SK-N-SH treated with all-trans-retinoic acid at 6 μM for 48 hours (cell line): ENCODE results near the gene TRPM2.

Experiments
- ATAC-seq: fragments of 200-7000 bp; cut with Tn5 transposase; 3 replicates; pipeline ENCODE4 v1.9.1; 2020; ENCODE audit warnings: mild to moderate bottlenecking, moderate library complexity
- BACH2 ChIP-seq: fragments of 250-450 bp; sonication (Bioruptor Pico); IDR thresholded peaks from 2 replicates; pipeline ENCODE4 v1.9.0; 2021; ENCODE audit warnings: mild to moderate bottlenecking, borderline replicate concordance
- CSDC2 ChIP-seq: fragments of 250-450 bp; sonication (Bioruptor Pico); IDR thresholded peaks from 2 replicates; pipeline ENCODE4 v1.5.0; 2020; ENCODE audit warnings: mild to moderate bottlenecking, moderate library complexity
- ESRRG ChIP-seq: fragments of 250-450 bp; sonication (Bioruptor Pico); IDR thresholded peaks from 2 replicates; pipeline ENCODE4 v1.6.1; 2021; ENCODE audit warnings: mild to moderate bottlenecking
- ISL1 ChIP-seq: fragments of 250-450 bp; sonication (Bioruptor Pico); IDR thresholded peaks from 2 replicates; pipeline ENCODE4 v2.1.2; 2022; ENCODE audit warnings: mild to moderate bottlenecking, moderate library complexity
- OSR1 ChIP-seq: fragments of 250-450 bp; sonication (Bioruptor Pico); IDR thresholded peaks from 2 replicates; pipeline ENCODE4 v1.8.0; 2022; ENCODE audit warnings: moderate library complexity, mild to moderate bottlenecking, inconsistent platforms
- PATZ1 ChIP-seq: fragments of 250-450 bp; sonication (Bioruptor Pico); IDR thresholded peaks from 2 replicates; pipeline ENCODE4 v1.8.0; 2020; ENCODE audit warnings: mild to moderate bottlenecking, moderate library complexity, borderline replicate concordance
- POU6F1 ChIP-seq: fragments of 250-450 bp; sonication (Bioruptor Pico); IDR thresholded peaks from 2 replicates; pipeline ENCODE4 v1.8.0; 2021; ENCODE audit warnings: low read depth, mild to moderate bottlenecking, moderate library complexity, borderline replicate concordance
- RARB ChIP-seq: fragments of 250-450 bp; sonication (Bioruptor Pico); IDR thresholded peaks from 2 replicates; pipeline ENCODE4 v1.8.0; 2021; ENCODE audit warnings: mild to moderate bottlenecking, moderate library complexity
- SNAI2 ChIP-seq: fragments of 250-450 bp; sonication (Bioruptor Pico); IDR thresholded peaks from 2 replicates; pipeline ENCODE4 v1.5.0; 2020; ENCODE audit warnings: mild to moderate bottlenecking, moderate library complexity
- TOX ChIP-seq: fragments of 250-450 bp; sonication (Bioruptor Pico); IDR thresholded peaks from 2 replicates; pipeline ENCODE4 v1.8.0; 2021; ENCODE audit warnings: mild to moderate bottlenecking, moderate library complexity, borderline replicate concordance
- ZC3H10 ChIP-seq: fragments of 250-450 bp; sonication (Bioruptor Pico); IDR thresholded peaks from 2 replicates; pipeline ENCODE4 v1.5.1; 2021; ENCODE audit warnings: mild to moderate bottlenecking, moderate library complexity
- ZFP3 ChIP-seq: fragments of 250-450 bp; sonication (Bioruptor Pico); IDR thresholded peaks from 2 replicates; pipeline ENCODE4 v1.5.0; 2020; ENCODE audit warnings: mild to moderate bottlenecking, moderate library complexity
- ZFP30 ChIP-seq: fragments of 450-650 bp; formaldehyde crosslinking; IDR thresholded peaks from 2 replicates; pipeline ENCODE4 v1.5.0; 2022; ENCODE audit warnings: mild to moderate bottlenecking, moderate library complexity
- ZNF565 ChIP-seq: fragments of 450-650 bp; formaldehyde crosslinking; conservative IDR thresholded peaks from 2 replicates; pipeline ENCODE4 v1.5.0; 2020; ENCODE audit warnings: low read depth, mild to moderate bottlenecking, moderate library complexity
- ZNF70 ChIP-seq: fragments of 450-650 bp; formaldehyde crosslinking; IDR thresholded peaks from 2 replicates; pipeline ENCODE4 v1.5.0; 2020; ENCODE audit warnings: mild to moderate bottlenecking, moderate library complexity
- ZNF8 ChIP-seq: fragments of 450-650 bp; formaldehyde crosslinking; IDR thresholded peaks from 2 replicates; pipeline ENCODE4 v1.5.0; 2020; ENCODE audit warnings: mild to moderate bottlenecking, moderate library complexity
- TF ChIP-seq, protein P1 (sequence below): fragments of 250-450 bp; sonication (Bioruptor Pico); IDR thresholded peaks from 2 replicates; pipeline ENCODE4 v1.5.1; 2020; ENCODE audit warnings: low read depth, mild to moderate bottlenecking, moderate library complexity
- TF ChIP-seq, protein P2 (sequence below): fragments of 250-450 bp; sonication (Bioruptor Pico); IDR thresholded peaks from 2 replicates; pipeline ENCODE4 v1.5.0; 2020; ENCODE audit warnings: mild to moderate bottlenecking, moderate library complexity
- TF ChIP-seq, protein P3 (sequence below): fragments of 250-450 bp; sonication (Bioruptor Pico); IDR thresholded peaks from 2 replicates; pipeline ENCODE4 v1.5.1; 2021; ENCODE audit warnings: mild to moderate bottlenecking, moderate library complexity

TRPM2 gene

GRCh38 chr21:44349847-44350772, 3.3 kb upstream of the TRPM2 start:
- no peak for ATAC-seq
- TF ChIP-seq RARB (CRISPR knock-in tag), result no peak
- TF ChIP-seq, protein P1, sequence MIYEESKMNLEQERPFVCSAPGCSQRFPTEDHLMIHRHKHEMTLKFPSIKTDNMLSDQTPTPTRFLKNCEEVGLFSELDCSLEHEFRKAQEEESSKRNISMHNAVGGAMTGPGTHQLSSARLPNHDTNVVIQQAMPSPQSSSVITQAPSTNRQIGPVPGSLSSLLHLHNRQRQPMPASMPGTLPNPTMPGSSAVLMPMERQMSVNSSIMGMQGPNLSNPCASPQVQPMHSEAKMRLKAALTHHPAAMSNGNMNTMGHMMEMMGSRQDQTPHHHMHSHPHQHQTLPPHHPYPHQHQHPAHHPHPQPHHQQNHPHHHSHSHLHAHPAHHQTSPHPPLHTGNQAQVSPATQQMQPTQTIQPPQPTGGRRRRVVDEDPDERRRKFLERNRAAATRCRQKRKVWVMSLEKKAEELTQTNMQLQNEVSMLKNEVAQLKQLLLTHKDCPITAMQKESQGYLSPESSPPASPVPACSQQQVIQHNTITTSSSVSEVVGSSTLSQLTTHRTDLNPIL (CRISPR knock-in tag), result no peak
- TF ChIP-seq PATZ1, result no peak
- no peak for TF ChIP-seq ZC3H10 (CRISPR knock-in tag)
- TF ChIP-seq ZNF70 (CRISPR knock-in tag), result no peak
- TF ChIP-seq ZNF8 (CRISPR knock-in tag), result no peak
- TF ChIP-seq, protein P2, sequence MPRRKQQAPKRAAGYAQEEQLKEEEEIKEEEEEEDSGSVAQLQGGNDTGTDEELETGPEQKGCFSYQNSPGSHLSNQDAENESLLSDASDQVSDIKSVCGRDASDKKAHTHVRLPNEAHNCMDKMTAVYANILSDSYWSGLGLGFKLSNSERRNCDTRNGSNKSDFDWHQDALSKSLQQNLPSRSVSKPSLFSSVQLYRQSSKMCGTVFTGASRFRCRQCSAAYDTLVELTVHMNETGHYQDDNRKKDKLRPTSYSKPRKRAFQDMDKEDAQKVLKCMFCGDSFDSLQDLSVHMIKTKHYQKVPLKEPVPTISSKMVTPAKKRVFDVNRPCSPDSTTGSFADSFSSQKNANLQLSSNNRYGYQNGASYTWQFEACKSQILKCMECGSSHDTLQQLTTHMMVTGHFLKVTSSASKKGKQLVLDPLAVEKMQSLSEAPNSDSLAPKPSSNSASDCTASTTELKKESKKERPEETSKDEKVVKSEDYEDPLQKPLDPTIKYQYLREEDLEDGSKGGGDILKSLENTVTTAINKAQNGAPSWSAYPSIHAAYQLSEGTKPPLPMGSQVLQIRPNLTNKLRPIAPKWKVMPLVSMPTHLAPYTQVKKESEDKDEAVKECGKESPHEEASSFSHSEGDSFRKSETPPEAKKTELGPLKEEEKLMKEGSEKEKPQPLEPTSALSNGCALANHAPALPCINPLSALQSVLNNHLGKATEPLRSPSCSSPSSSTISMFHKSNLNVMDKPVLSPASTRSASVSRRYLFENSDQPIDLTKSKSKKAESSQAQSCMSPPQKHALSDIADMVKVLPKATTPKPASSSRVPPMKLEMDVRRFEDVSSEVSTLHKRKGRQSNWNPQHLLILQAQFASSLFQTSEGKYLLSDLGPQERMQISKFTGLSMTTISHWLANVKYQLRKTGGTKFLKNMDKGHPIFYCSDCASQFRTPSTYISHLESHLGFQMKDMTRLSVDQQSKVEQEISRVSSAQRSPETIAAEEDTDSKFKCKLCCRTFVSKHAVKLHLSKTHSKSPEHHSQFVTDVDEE, result no peak
- no peak for TF ChIP-seq BACH2 (CRISPR knock-in tag)
- TF ChIP-seq, protein P3, sequence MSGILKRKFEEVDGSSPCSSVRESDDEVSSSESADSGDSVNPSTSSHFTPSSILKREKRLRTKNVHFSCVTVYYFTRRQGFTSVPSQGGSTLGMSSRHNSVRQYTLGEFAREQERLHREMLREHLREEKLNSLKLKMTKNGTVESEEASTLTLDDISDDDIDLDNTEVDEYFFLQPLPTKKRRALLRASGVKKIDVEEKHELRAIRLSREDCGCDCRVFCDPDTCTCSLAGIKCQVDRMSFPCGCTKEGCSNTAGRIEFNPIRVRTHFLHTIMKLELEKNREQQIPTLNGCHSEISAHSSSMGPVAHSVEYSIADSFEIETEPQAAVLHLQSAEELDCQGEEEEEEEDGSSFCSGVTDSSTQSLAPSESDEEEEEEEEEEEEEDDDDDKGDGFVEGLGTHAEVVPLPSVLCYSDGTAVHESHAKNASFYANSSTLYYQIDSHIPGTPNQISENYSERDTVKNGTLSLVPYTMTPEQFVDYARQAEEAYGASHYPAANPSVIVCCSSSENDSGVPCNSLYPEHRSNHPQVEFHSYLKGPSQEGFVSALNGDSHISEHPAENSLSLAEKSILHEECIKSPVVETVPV (CRISPR knock-in tag), result no peak
- TF ChIP-seq POU6F1, result no peak
- no peak for TF ChIP-seq ZFP3 (CRISPR knock-in tag)
- TF ChIP-seq SNAI2, result no peak
- TF ChIP-seq CSDC2, result no peak
- no peak for TF ChIP-seq ZFP30 (CRISPR knock-in tag)
- TF ChIP-seq ESRRG (CRISPR knock-in tag), result no peak
- no peak for TF ChIP-seq ISL1 (CRISPR knock-in tag)
- TF ChIP-seq ZNF565, result no peak
- TF ChIP-seq, all 23 proteins: peak for 0

GRCh38 chr21:44350773-44351481, 2.5 kb upstream of the TRPM2 start:
- TF ChIP-seq SNAI2, result no peak
- TF ChIP-seq ISL1 (CRISPR knock-in tag), result no peak
- no peak for TF ChIP-seq ZNF70 (CRISPR knock-in tag)
- no peak for TF ChIP-seq ZFP3 (CRISPR knock-in tag)
- no peak for TF ChIP-seq ZC3H10 (CRISPR knock-in tag)
- no peak for TF ChIP-seq CSDC2
- TF ChIP-seq OSR1, result no peak
- no peak for ATAC-seq

- no peak for ATAC-seq
- TF ChIP-seq ZFP3 (CRISPR knock-in tag) (no peak), SNAI2 (no peak), RARB (CRISPR knock-in tag) (no peak), TOX (CRISPR knock-in tag) (no peak), ESRRG (CRISPR knock-in tag) (no peak), OSR1 (no peak), PATZ1 (no peak)
- TF ChIP-seq, protein P2, result no peak
These were observed 1.7 kb upstream of the TRPM2 start for GRCh38 chr21:44351535-44352252.
